HG03108 (cell line): Measurements from ENCODE around the gene NEU2.
"Not testable (repeated sequence)": the region's sequence is repeated elsewhere in the genome, so short reads cannot be mapped to it uniquely, and the experiment has no call there.

ENCODE experiments used
- ATAC-seq: cut with Tn5 transposase; IDR thresholded peaks from one replicate; pipeline ENCODE4 v1.9.1; 2021; ENCODE audit warnings: moderate library complexity; ENCODE audit not compliant: unreplicated experiment

The NEU2 gene

GRCh38 chr2:233009661-233010060, 22.8 kb upstream of the NEU2 start:
- no peak for ATAC-seq

- no peak for ATAC-seq
These were observed 21.8 kb upstream of the NEU2 start for GRCh38 chr2:233010569-233011267.

DNA sequence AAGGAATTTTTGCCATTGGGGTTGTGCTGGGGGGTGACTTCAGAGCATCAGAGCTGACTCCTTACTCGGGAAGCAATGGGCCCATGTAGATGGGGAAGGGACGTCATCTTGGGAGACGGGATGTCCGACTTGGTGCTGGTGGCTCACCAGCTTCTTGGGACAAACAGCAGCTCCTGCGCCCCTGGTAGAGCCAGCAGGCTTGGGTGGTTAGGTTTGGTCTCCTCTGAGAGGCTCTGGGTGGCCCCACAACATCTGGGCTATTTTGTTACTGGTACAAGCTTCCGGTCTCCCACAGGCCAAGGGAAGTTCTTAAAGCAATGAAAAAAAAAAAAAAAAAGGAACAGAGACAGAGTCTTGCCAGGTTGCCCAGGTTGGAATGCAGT, 21.2 kb upstream of the NEU2 start:
- no peak for ATAC-seq

GRCh38 chr2:233011702-233012131, 20.8 kb upstream of the NEU2 start:
- ATAC-seq: no peak

- ATAC-seq: no peak
These were observed 20.0 kb upstream of the NEU2 start for GRCh38 chr2:233012301-233012971.

DNA sequence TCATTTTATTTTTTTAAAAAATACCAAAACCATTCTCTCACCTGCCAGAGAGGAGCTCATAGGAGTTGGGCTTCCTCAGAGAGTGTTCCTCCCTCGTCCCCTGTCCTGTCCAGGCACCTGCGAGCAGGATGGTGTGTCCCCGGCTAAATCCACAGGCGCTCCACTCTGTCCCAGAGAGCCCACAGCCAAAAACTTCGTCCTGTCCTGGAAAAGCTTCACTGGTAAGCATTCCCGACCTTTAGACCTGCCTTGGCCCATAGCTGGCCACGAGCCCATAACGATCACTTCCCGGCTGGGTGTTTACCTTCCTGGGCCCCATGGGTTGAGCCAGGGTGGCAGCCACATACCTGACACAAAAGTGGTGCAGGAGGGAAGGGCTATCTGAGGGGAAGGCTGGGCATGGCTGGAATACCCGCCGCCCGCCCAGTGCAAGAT, 19.4 kb upstream of the NEU2 start, which contains the start of gene NGEF:
TSS of gene NGEF (minus strand) at position 230 of the 435 bp plus-strand sequence. CDS start 38,366 bp downstream, outside the sequence.
- ATAC-seq: no peak

DNA sequence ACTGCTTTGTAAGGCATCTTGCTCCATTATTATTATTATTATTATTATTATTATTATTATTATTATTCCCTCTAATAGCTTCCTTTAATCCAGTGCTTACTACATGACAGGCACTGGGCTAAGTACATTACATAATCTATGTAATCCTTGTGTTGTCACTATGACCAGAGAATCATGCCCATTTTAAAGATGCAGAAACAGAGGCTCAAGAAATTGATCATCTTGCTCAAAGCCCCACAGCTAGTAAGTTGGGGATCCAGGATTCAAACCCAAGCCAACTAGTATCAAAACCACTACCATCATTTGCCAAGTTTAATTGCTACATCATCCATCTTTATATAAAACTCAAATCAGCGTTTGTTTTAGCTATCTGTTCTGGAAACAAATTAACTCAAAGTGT, 18.8 kb upstream of the NEU2 start:
- ATAC-seq: no peak

GRCh38 chr2:233015019-233015645, 17.3 kb upstream of the NEU2 start:
- no peak for ATAC-seq

DNA sequence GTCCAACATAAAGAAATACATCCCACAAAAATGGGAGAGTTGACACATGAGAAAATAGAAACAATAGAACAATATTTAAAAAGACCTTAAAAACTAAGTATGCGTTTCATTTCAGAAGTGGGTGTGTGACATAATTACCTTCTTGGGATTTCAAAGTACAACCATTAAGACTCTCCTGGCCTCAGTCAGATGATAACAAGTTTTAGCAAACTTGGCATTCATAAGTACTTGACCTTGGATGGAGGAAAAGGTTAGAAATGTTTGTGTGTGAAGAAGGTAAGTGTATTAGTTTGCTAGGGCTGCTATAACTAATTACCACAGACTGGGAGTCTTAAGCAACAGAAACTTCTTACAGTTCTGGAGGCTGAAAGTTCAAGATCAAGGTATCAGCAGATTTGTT, 14.5 kb upstream of the NEU2 start:
- ATAC-seq: no peak

GRCh38 chr2:233019610-233020009, 12.9 kb upstream of the NEU2 start:
- not testable (repeated sequence) for ATAC-seq

DNA sequence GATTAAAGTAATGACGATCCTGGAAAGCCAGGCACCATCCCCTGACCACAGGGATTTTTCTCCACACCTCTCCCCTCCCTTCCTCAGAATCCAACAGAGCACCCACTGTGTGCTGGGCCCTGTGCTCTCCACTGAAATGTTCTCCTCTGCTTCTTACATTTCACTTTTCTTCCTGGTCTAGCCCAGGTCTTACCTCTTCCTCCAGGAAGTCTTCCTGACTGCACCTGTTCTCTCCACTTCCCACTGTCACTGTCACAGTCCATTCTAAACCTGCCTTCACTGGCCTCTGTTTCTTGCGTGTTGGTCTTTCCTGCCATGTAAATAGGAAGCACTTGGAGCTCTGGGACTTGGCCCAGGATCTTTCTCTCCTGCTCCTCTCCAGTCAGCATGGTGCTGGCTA, 12.0 kb upstream of the NEU2 start:
- ATAC-seq: no peak

- ATAC-seq: no peak
These were observed 10.7 kb upstream of the NEU2 start for GRCh38 chr2:233021771-233022170.

- no peak for ATAC-seq
These were observed 9.9 kb upstream of the NEU2 start for GRCh38 chr2:233022561-233022960.

DNA sequence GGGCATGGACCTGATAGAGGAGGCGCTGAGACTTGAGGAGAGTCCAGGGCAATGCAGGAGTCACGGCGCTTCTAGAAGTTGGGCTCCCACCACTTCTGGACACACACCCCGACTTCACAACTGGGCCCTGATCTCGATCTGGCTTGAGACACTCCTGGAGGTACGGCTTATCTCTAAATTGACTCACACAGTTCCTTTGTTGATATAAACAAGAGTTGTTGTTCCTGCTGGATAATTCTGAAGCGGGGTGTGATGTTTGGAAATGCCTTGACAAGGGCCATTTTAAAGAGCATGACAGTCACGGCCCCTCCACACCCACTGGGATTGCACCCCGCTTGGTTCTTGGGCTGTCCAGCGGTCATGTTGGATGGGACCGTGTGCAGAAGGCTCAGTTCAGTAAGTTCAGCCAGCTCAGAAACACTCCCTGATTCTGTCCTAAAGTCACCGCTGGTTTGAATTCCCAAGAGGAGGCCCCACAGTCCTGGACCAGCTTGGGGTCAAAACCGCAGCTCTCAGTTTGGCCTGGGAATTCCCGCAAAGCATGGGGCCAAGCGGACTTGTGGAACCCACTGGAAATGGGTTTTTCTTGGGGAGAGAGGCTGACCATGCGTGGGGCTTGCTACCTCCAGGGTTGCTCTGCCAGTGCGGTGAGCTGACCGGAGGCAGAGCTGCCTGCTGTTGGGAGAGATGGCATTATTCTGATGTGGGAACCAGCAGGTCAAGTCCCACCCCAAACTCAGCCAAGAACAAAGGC, 9.3 kb upstream of the NEU2 start:
- ATAC-seq: no peak

DNA sequence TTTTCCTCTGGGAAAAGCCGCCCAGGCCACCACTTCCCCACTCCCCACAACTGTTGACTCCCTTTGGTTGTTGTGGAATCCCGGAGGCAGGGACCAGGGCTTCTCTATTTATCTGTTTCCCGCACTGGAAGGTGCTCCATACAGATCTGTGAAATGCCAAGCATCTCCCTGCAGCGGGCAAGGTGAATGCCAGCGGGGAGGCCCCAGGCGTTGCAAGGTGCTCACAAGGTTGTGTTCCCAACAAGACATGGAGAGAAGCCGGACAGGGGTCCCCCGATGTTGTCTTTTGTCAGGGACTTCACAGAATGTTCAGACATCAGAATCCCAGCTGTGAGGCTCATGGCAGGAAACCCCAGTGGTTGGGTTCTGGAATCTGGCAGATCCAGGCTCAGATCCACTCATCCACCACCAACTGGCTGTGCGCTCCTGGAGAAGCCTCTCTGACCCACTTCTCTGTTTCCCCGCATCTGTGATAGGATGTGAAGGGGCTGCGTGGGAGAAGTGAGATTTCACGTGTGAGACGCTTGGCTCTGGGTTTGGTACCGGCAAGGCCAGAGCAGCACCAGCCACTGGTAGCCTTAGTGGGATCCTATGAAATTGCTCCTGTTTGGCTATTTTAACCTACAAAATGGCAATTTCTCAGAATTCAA, 8.6 kb upstream of the NEU2 start:
- no peak for ATAC-seq

DNA sequence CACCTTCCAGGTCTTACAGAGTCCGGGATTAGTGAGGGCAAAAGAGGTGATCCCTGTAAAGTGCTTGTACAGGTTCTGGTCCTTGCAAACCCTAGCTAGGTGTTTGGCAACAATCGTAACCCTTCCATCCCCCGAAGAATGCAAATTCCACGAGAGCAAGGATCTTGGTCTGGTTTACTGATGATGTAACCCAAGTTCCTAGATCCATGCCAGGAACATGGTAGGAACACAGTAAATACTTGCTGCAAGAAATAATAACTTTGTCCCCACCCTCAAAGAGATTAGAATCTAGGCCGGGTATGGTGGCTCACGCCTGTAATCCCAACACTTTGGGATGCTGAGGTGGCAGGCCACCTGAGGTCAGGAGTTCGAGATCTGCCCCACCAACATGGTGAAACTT, 6.8 kb upstream of the NEU2 start:
- ATAC-seq: no peak

DNA sequence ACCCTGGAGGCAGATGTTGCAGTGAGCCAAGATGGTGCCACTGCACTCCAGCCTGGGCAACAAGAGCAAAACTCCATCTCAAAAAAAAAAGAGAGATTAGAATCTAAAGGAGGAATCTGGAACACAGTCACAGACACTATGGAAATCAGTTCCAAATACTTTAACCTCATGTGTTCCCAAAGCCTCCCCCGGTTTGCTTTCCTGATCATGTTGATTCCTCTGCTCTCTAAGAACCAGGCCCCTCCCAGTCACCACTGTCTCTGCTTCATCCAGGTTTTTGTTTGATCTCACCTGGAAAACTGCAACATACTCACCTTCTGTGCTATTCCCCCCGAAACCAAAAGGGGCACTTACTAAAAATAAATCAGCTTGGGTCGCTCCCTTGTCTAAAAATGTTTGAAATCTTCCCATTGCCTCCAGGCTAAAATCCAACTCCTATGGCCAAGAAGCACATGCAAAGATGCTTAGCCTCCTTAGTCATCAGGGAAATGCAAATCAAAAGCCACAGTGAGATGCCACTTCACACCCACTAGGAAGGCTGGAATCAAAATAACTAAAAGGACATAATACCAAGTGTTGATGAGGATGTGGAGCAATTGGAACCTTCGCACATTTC, 6.2 kb upstream of the NEU2 start:
- no peak for ATAC-seq

DNA sequence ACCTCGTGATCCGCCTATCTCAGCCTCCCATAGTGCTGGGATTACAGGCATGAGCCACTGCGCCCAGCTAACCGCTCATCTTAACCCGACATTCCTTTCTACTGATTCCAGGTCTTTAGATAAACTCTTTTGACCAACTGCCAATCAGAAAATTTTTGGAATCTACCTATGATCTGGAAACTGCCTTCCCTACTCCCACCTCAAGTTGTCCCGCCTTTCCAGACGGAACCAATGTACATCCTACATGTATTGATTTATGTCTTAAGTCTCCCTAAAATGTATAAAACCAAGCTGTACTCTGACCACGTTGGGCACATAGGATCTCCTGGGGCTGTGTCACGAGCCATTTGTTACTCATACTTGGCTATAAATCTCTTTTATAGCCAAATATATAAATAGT, 3.2 kb upstream of the NEU2 start:
- ATAC-seq: no peak

DNA sequence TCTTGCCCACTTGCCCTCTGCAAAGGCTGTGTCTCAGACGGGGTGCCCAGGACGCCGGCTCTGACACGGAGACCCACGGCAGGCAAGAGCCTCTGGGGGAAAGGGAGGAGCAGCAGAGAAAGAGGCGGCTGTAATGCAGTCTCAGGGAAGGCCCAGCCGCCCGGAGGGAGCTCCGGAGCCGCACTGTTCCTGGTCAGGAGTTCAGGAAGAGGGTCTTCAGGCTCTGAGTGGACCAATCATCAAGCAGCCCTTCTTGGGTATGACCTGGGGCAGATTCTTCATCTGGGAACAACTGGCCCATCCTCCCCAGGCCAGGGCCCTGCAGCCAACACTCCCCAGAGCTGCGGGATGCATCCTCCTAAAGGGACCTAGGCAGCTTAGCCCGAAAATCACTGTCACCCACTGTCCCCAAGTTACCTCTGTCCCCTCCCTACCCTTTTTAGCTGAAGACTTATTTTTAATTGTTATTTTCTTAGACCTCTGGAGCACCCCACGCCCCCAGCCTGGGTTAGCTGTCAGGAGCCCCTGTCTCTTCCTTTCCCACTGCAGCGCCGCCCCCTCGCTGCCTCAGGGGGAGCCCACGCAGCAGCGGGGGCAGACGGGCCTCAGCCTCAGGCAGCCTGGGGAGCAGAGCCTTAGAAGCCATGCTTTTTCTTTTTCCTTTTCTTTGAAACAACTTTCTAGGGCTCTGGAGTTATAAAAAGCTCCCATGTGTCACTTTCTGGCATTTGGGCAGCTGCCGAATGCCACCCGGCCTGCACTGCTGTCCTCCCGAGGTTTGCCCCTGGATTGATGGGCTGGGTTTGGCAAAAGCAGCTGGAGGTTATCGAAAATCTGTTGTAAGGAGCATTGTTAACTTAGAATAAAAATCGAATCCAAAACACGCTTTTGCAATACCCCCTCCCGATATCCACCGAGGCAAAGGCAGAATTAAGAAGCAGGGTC, 644 bp upstream of the NEU2 start:
- no peak for ATAC-seq
